Measurements from ENCODE around the gene UBE2S. TPM values are rescaled to one million over a fixed set of nuclear protein-coding genes. Genes with fewer than 3 reads are reported as not detected.

UBE2S gene
- total and polyA plus RNA-seq, 2 of the 8 experiments (the other 6 are each of a cell fraction or from before 2014, with no cell fraction given), result 398 to 530 TPM

DNA sequence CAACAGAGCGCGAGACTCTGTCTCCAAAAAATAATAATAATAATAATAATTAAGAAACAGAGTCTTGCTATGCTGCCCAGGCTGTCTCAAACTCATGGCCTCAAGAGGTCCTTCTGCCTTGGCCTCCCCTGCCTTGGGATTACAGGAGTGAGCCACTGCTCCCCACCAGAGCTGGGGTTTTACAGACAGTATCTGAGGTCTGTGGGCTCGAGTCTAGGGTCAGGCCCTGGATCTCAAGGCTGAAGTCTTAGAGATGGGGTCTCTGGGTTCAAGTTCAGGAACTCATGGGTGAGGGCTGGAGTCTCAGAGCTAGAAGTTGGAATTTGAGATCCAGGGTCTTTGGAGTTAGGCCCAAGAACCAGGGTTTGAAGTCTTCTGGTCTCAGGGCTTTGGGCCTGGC lies 40.8 kb downstream of the UBE2S start:
- Histone ChIP-seq H4K20me1 (replicated peaks in 1 of 2; ENCODE audit: control insufficient read depth in 1 of 2, insufficient read depth in 2 of 2, low read length in 2 of 2) (no peaks in the 10 kb centered on the region), H3K79me2 (ENCODE audit: control insufficient read depth in 1 of 2, insufficient read depth in 2 of 2, low read length in 2 of 2) (no peaks in the 10 kb centered on the region), H4K5ac (ENCODE audit: insufficient read length, low read depth, low read length) (no peak overlapping the region), H3K4ac (replicated peaks; ENCODE audit: insufficient read length, low read depth, low read length) (no peak overlapping the region), H2BK12ac (ENCODE audit: low read depth, low read length) (no peak overlapping the region), H3K4me2 (ENCODE audit: insufficient read depth in 1 of 2, low read depth in 2 of 2, low read length in 2 of 2) (no peak overlapping the region), H3K14ac (ENCODE audit: insufficient read length) (no peak overlapping the region), H4K91ac (replicated peaks; ENCODE audit: insufficient read length, low read length) (no peak overlapping the region), H2BK120ac (replicated peaks; ENCODE audit: low read depth, low read length) (no peak overlapping the region), H3K27ac (ENCODE audit: low read depth, low read length) (no peak overlapping the region), H2BK5ac (ENCODE audit: low read depth, low read length) (no peak overlapping the region), H2BK15ac (ENCODE audit: low read length) (no peak overlapping the region), H2BK20ac (ENCODE audit: low read length) (no peak overlapping the region), H3K9ac (replicated peaks in 1 of 4; ENCODE audit: extremely low read depth in 1 of 4, low read depth in 3 of 4, low read length in 3 of 4) (no peak overlapping the region), H3K4me1 (replicated peaks in 1 of 4; ENCODE audit: control insufficient read depth in 3 of 4, insufficient read depth in 4 of 4, low read length in 3 of 4) (peaks cover 0 to 23% (median 17%) of the 10 kb centered on the region in 4 experiments; a peak in 6 of 7 replicates), H3K23me2 (ENCODE audit: low read depth, low read length) (peaks cover 9% of the 10 kb centered on the region; the same call in 1 of the 2 replicates), H3K27me3 (replicated peaks in 1 of 4; ENCODE audit: control insufficient read depth in 3 of 4, extremely low read depth in 1 of 4, insufficient read depth in 3 of 4, low read length in 3 of 4) (peaks cover 8 to 37% (median 32%) of the 10 kb centered on the region in 4 experiments), H3K9me3 (ENCODE audit: insufficient read depth in 2 of 2, low read depth in 1 of 2, low read length in 1 of 2) (no peaks in the 10 kb centered on the region), H4K8ac (ENCODE audit: extremely low read depth, insufficient read depth, low read length) (no peak overlapping the region), H3K4me3 (ENCODE audit: extremely low read depth in 1 of 4, insufficient read depth in 2 of 4, low read depth in 3 of 4, low read length in 4 of 4) (no peak overlapping the region), H2AFZ (ENCODE audit: low read length) (no peak overlapping the region), H3K23ac (ENCODE audit: insufficient read length) (no peak overlapping the region), H3K18ac (ENCODE audit: extremely low read depth, low read length) (no peak overlapping the region), H2AK5ac (ENCODE audit: low read depth, low read length) (no peak overlapping the region), H3K79me1 (ENCODE audit: low read depth, low read length) (no peaks in the 10 kb centered on the region), H3K56ac (replicated peaks; ENCODE audit: insufficient read length, low read depth, low read length) (no peak overlapping the region), H3K36me3 (ENCODE audit: control insufficient read depth in 2 of 4, insufficient read depth in 4 of 4, low read length in 3 of 4) (no peaks in the 10 kb centered on the region)
- CTCF ChIA-PET (ENCODE audit: partially characterized antibody), result interaction anchor here (0.8 to 1.6 kb wide), 6 partner anchors 11 to 101 kb away, joined by 3 to 9 read pairs (median 4); no protein-coding TSS in a partner anchor
- no peak for DNase-seq (ENCODE audit: low read depth in 1 of 2, low spot score in 2 of 2)
- WGBS, 2 experiments (ENCODE audit: extremely low coverage in 1 of 2, insufficient coverage in 1 of 2, insufficient read length in 1 of 2, insufficient replicate concordance in 2 of 2, low coverage in 1 of 2, low lambda C conversion rate in 2 of 2, missing lambda C conversion rate in 1 of 2), result 91% methylated on average over 3 of the region's 3 CpGs; no CpG with 5 or more reads in 1 of the 2 experiments
- no peak for FAIRE-seq
- POLR2A ChIA-PET (ENCODE audit: partially characterized antibody), result interaction anchor here (1.0 to 1.6 kb wide), 6 partner anchors 10 to 41 kb away, joined by 3 to 9 read pairs (median 4); partner anchors contain the start of genes TMEM190, TMEM238 and UBE2S
- TF ChIP-seq SIRT6 (IDR thresholded peaks at IDR 0.05; ENCODE audit: low read length) (no peak), BCL11A (IDR thresholded peaks at IDR 0.05; ENCODE audit: low read depth in 2 of 2, low read length in 2 of 2) (no peak), TBP (IDR thresholded peaks at IDR 0.05; ENCODE audit: low read depth, low read length) (no peak), RXRA (IDR thresholded peaks at IDR 0.05; ENCODE audit: insufficient read depth, low read depth, low read length) (no peak), JUND (IDR thresholded peaks at IDR 0.05; ENCODE audit: low read length) (no peak), SP1 (IDR thresholded peaks at IDR 0.05; ENCODE audit: low read depth, low read length) (no peak), SAP30 (IDR thresholded peaks at IDR 0.05; ENCODE audit: insufficient read depth, insufficient replicate concordance, low read length) (no peak), GTF2F1 (IDR thresholded peaks at IDR 0.05; ENCODE audit: borderline replicate concordance, low read depth, low read length) (no peak), POU5F1 (IDR thresholded peaks at IDR 0.05; ENCODE audit: low read depth, low read length) (no peak), SIX5 (IDR thresholded peaks at IDR 0.05; ENCODE audit: low read depth, low read length) (no peak)
- TF ChIP-seq, protein P1, sequence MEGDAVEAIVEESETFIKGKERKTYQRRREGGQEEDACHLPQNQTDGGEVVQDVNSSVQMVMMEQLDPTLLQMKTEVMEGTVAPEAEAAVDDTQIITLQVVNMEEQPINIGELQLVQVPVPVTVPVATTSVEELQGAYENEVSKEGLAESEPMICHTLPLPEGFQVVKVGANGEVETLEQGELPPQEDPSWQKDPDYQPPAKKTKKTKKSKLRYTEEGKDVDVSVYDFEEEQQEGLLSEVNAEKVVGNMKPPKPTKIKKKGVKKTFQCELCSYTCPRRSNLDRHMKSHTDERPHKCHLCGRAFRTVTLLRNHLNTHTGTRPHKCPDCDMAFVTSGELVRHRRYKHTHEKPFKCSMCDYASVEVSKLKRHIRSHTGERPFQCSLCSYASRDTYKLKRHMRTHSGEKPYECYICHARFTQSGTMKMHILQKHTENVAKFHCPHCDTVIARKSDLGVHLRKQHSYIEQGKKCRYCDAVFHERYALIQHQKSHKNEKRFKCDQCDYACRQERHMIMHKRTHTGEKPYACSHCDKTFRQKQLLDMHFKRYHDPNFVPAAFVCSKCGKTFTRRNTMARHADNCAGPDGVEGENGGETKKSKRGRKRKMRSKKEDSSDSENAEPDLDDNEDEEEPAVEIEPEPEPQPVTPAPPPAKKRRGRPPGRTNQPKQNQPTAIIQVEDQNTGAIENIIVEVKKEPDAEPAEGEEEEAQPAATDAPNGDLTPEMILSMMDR (IDR thresholded peaks at IDR 0.05; ENCODE audit: control extremely low read depth in 1 of 3, insufficient read depth in 1 of 3, low read depth in 1 of 3, low read length in 3 of 3), result no peak

Data from H1 (cell line).